G401 (cell line): Measurements from ENCODE around the gene OR2V1. TPM values are rescaled to one million over a fixed set of nuclear protein-coding genes. Genes with fewer than 3 reads are reported as not detected.
"Not testable (repeated sequence)": the region's sequence is repeated elsewhere in the genome, so short reads cannot be mapped to it uniquely, and the experiment has no call there.

Experiments used
- DNase-seq: peaks from one replicate; pipeline ENCODE4 v3.0.0-alpha.2; 2015; ENCODE audit warnings: low spot score
- in situ Hi-C: cut with HindIII; loops from 2 replicates; pipeline ENCODE4 v1.10.0; 2016; ENCODE audit warnings: low sequenced_read_pairs, mixed read lengths
- total RNA-seq: library from RNA; depleted of rRNA; stranded (reverse); fragments of >200 nt; shearing (Covaris generic); gene quantifications from 2 replicates; pipeline ENCODE4 v1.2.3, GENCODE V29; 2014

Gene OR2V1
- total RNA-seq, 1 experiment from 2014 or later = not detected

DNA sequence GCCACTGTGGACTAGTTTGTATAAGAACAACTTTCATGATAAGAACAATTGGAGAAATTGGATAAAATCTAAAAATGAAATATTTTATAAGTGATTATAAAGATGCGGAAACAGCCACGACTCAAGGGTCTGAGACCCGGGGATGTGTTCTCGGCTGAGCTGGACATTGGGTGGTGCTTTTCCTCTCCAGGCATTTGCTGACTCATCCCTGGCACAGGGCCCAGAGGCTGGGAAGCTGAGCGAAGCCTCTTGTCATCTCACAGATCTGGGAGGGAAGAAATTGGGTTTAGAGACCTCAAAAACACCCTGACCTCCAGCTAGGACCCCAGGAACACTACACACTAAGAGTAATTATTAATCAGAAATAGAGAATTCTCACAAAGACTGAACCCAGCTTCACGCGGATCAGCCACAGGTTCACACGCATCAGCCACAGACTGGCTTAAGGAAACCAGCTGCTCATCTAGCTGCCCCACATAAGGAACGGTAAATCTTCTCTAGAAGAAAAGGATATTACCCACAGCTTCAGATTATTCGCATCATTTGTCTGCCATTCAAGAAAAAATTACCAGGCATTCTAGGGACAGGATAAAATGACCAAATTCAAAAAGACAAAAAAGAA lies 2.8 kb upstream of the OR2V1 start:
- no peak for DNase-seq
- in situ Hi-C loops = no loop called here

DNA sequence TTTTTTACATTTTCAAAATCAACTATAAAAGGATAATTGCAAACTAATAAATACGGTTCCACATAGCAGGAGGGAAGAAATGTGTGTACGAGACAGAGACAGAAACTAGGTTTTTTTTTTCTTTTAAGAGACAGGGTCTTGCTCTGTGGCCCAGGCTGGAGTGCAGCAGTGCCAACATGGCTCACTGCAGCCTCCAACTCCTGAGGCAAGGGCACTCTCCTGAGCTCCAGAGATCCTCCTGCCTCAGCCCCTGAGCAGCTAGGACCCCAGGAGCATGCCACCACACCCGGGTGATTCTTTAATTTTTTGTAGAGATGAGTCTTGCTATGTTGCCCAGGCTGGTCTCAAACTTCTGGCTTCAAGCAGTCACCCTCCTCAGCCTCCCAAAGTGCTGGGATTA lies 2.1 kb upstream of the OR2V1 start:
- in situ Hi-C loops = no loop called here
- DNase-seq = no peak

DNA sequence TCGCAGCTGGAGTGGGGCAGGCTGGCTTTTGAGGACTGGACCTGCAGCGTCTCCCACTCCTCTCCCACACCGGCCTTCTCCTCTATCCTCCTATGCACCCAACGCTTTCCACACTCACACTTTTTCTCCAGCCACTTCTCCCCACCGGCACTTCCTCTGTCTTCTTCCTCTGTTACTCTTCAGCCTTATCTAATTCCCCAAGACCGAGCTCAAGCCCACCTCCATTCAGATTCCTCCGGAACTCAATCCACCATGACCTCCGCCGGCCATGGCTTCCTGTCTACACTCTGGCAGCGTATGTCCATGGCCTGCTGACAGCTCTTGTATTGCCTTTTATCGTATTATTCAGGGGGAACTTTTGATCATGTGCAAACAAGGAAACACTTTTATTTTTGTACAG lies 545 bp upstream of the OR2V1 start:
- in situ Hi-C loops = no loop called here
- DNase-seq = no peak

DNA sequence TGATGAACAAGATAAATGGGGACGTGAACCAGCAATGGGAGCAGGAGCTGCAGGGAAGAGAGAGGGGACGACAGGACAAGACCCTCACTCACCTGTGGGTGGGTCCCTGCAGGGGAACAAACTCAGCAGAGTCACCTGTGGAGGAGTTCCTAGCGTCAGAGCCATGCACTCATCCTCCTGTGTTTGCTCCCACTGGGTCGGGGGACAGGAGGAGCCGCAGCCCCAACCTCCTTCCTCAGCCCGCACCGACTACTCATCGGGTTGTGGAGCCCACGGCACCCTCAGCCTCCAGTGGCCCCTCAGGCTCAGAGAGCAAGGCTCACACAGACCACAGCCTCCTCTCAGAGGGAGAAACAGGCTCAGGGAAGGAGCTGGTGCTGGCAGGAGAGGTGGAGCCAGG lies 888 bp downstream of the OR2V1 start:
- in situ Hi-C loops, DNase-seq: not testable (repeated sequence)

DNA sequence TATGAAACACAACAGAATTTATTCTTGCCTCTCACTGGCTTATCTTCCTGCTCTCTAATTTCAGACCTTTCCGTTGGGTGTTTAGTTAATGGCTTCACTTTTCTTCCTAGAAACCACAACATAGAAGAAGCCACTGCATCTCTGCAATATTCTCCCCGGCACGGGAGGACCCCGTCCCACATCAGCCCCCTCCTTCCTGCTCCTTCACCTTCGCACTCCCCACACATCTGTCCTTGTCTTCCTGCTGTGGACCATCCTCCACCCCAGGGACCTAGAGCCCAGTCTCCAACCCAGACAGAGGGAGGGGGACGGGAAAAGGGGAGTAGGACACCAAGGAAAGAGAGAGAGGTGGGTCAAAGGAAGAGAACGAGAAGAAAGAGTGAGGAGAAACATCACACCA lies 1.4 kb downstream of the OR2V1 start:
- in situ Hi-C loops = no loop called here
- no peak for DNase-seq

DNA sequence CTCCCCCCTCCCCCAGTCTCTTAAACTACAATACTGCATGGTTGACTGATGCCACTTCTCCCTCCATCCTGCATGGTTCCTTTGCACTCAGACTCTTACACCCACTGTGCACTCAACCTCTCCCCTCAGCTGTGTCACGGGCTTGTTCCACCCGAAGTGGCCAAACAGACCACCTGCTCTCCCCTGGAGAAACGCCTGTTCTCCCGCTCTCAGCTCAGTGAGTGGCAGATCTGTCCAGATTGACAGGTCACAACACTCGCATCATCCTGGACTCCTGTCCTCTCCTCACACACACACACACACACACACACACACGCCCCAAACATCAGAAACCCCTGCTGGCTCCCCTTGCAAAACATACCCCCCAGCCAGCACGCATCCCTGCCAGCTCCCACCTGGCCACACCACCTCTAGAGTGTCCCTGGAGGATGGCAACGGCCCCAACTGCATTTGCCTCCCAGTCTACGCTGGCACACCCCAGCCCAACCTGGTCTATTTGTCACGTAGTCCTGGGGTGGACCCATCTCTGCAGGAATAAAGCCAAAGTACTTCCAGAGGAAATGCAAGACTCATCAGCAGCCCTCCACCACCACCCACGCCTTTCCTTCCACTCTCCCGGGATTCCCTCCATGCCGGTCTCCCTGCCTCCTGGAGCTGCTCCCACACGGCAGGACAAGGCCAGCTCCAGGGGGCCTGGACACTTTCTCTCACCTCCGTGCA lies 2.9 kb downstream of the OR2V1 start:
- in situ Hi-C loops = no loop called here
- DNase-seq = no peak

DNA sequence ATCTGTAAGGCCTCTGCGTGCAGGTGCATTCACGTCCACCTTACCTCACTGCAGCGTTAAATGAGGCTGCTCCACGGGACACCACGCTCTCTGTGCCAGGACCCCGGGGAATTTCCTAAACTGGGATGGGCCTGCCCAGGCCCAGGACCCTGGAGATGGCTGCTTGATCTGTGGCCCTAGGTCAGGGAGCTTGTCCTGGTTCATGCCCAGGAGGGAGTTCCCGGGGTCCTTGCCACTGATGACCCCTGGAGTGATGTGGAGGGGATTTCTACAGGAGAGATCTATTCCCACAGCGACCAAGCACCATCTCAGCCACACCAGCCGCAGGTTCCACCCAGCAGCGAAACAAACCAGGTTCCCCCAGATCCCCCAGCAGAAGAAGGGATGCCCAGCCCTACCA lies 3.5 kb downstream of the OR2V1 start:
- DNase-seq = no peak
- in situ Hi-C loops = no loop called here

DNA sequence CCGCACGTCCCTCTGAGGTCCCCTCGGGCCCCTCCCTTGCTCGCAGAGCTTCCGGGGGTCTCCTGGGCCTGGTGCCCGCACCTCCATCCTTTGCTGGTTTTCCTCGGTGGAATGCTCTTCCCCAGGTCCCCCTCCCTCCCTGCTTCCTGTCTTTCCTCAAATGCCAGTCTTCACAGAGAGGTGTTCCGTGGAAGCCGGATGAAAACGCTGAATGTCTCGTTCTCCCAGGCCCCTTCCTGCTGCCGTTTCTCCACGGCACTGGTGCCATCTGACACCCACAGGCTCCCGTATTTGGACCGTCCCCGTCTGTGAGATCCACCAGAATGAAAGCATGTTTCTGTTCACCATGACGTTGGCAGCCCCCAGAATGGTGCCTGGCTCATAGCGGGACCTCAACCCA lies 4.1 kb downstream of the OR2V1 start:
- DNase-seq = no peak
- in situ Hi-C loops = no loop called here

DNA sequence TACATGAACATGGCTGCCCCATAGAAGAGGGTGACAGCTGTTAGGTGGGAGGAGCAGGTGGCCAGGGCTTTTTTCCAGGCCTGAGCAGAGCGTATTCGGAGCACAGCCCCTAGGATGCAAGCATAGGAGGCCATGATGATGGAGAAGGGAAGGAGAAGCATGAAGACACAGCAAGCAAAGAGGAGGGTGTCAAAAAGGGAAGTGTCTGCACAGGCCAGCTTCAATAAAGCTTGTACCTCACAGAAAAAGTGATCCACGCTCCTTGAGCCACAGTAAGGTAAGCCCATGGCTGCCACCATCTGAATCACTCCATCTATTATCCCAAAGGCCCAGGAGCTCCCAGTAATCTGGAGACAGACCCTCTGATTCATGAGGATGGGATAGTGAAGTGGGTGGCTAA lies 6.4 kb downstream of the OR2V1 start:
- no peak for DNase-seq
- in situ Hi-C loops = no loop called here

DNA sequence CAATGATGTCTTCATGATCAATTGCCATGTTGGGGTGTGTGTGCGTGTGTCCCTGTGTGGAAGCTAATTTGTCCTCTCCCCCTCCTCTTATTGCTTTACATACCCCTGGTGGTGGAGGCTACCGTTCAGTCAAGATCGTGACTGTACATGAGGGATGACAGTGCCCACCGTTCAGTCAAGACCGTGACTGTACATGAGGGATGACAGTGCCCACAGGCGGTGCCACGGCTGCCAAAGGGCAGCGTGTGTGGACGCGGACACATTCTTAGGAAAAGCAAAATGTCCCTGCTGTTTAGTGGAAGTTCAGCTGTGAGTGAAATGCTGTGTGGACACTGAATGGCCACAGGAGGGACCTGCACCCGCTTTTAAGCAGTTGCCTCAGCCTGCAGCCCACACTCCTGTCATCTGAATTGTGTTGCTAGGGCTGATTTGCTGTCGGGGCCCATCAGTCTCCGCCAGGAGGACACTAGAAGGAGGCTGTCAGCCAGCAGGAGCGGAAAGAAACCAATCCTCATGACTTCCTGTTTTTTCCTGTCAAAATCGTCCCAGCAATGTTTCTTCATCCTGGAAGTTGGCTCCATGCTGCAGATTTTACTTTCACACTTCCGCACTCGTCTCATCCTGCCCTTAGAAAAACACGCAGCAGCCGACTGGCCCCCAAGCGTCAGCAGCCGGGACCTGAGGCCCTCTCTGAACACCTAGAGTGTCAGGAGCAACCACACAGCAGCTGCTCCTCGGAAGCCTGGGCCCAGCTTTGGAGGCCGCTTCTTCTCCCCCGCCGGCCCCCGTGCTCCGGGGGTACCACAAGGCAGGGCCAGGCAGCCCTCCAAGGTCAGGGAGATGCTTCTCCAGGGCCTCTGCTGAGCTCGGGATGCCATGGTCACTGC lies 9.1 kb downstream of the OR2V1 start:
- in situ Hi-C loops = no loop called here
- DNase-seq = no peak

DNA sequence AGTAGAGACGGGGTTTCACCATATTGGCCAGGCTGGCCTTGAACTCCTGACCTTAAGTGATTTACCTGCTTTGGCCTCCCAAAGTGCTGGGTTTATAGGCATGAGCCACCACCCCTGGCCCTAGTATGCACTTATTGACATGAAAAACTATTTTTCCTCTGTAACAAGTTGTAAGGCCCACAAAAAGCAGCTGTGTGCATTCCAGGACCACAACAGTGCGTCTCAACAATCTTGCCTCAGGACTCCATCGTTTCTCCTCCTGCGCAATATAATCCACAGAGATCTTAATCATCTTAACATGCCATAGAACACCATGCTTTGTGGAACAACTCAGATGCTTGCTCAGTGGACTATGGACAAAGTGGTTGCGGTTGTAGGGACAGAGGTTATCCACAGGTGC lies 10.2 kb downstream of the OR2V1 start:
- in situ Hi-C loops = no loop called here
- no peak for DNase-seq

DNA sequence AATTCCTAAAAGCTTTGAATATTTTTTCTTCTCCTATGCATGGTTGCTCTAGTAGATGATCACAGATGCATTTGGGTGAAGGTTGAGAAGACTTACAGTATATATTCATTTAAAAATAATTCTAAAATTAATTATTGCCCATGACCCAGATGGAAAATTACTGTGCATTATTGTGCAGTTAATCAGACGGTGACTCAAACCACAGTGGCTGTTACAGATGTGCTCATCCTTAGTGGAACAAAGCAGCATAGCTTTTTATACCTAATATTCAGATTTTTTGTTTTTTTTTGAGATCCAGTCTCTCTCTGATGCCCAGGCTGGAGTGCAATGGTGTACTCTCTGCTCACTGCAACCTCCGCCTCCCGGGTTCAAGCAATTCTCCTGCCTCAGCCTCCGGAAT lies 10.7 kb downstream of the OR2V1 start:
- in situ Hi-C loops = no loop called here
- DNase-seq = no peak

DNA sequence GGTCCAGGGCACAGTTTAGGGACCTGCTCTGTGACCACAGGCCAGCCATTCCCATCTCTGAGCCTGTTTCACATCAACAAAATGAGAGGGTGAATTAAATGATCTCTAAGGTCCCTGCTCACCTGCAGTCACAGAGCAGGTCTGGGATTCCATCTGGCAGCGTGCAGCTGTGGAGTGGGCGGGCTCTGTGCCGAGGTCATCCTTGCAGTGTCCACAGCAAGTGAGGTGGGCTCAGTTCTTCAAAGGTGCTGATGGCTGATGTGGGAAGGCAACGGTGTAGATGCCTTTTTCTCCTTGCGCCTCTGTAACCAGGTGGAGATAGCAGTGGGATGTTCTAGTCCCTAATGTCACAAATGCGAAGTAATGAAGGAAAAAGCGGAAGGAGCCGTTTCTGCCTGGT lies 11.9 kb downstream of the OR2V1 start:
- DNase-seq = no peak
- in situ Hi-C loops = no loop called here

DNA sequence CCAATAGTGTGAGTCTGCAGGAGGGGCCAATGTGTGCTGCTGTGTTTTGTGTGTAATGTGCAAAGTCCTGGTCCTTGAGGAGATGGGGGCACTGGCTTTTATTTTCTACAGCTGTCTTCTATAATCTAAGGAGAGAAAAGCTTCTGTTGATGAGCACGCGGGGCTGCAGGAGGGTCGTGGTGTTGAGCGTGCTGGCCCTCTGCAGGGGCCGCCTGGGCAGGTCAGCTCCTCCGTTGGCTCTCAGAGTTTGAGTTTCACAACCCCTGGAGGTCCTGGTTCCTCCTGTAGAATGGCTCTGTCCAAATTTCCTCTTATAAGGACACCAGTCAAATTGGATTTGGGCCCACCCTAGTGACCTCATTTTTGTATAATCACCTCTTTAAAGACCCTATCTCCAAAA lies 12.6 kb downstream of the OR2V1 start:
- in situ Hi-C loops = no loop called here

DNA sequence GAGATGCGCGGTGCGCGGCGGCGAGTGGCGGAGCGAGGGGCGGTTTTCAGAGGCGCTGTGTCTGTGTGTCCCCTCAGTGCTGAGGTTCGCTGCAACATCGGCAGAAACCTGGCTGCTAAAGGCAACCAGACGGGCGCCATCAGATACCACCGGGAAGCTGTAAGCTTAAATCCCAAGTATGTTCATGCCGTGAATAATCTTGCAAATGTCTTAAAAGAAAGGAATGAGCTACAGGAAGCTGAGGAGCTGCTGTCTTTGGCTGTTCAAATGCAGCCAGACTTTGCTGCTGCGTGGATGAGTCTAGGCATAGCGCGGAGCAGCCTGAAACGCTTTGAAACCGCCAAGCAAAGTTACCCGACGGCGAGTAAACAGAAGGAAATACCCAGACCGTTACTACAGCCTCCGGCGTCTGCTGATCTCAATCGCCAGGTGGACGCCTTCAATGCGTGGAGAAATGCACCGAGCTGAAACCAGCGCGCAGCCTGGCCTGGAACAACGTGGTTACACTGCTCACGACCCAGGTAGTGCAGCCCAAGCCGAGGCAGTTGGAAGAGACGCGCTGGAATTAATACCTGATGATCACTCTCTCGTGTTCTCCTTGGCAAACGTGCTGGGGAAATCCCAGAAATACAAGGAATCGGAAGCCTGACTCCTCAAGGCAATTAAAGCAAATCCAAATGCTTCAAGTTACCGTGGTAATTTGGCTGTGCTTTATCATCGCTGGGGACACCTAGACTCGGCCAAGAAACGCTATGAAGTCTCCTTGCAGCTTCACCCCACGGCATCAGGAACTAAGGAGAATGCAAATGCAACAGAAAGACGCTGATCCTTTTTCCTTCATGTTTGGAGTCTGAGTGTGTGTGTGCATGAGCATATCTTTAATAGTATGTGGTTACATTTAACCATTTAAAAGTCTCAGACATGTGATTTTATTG lies 15.9 kb downstream of the OR2V1 start:
- in situ Hi-C loops = no loop called here
- DNase-seq = no peak

More for the DNA sequence above, 12.6 kb downstream of the OR2V1 start:
- no peak for DNase-seq

DNA sequence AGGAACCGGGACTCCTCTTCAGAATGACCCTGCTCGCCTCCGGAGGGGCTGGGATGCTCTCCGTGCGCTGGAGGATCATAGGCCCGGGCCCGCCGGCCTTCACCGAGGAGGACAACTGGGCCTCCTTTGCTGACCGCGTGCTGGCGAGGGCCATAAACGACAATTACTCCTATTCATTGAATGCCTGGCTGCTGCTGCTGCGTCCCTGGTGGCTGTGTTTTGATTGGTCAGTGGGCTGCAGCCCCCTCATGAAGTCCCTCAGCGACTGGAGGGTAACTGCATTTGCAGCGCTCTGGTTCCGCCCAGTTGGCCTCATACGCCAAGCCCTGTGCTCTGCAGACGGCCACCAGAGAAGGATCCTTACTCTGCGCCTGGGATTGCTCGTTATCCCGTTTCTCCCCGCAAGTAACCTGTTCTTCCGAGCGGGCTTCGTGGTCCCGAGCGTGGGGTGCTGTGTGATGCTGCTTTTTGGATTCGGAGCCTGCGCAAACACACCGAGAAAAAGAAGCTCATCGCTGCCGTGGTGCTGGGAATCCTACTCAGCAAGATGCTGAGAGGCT lies 16.6 kb downstream of the OR2V1 start:
- no peak for DNase-seq
- in situ Hi-C loops = no loop called here

DNA sequence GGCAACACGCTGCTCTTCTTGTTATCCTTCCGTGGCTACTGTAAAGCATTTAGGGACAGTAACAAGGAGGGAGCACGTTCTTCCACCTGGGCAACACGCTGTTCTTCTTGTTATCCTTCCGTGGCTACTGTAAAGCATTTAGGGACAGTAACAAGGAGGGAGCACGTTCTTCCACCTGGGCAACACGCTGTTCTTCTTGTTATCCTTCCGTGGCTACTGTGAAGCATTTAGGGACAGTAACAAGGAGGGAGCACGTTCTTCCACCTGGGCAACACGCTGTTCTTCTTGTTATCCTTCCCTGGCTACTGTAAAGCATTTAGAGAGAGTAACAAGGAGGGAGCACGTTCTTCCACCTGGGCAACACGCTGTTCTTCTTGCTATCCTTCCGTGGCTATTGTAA lies 17.4 kb downstream of the OR2V1 start:
- DNase-seq, in situ Hi-C loops: not testable (repeated sequence)

DNA sequence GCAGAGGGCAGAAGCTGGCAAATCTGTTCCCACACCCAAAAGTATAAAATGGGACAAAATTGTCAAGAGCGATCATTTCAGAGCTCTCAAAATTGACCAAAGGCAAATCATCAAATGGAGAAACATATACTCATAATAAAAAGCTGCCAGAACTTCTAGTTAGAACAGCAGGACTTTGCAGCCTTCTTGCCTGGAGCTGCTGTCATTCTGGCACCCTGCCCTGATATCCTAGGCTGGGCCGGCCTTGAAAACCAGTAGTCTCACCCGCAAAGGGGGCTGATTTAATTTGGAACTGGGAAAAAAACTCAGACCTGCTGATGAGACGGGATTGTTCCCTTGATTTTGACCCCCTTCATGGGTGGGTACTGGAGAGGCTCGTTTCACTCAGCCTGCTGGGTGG lies 18.5 kb downstream of the OR2V1 start:
- in situ Hi-C loops = no loop called here
- no peak for DNase-seq

DNA sequence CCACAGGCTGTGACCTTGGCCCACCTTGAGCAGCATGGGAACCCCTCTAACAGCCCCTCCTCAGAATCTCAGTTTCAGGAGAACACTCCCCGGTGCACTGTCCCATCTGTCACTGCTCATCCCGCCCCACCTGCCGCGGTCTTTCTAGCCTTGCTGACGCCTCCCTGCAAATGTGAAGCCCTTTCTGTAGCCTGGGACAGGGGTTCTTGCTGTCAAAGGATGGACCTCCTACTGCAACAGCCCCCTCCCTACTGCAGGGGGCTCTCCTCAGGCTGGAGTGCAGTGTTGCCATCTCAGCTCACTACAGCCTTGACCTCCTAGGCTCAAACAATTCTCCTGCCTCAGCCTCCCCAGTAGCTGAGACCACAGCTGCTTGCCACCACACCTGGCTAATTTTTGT lies 20.0 kb downstream of the OR2V1 start:
- DNase-seq = no peak
- in situ Hi-C loops = no loop called here
